Measurements from ENCODE around the gene NSG2. TPM values are rescaled to one million over a fixed set of nuclear protein-coding genes. Genes with fewer than 3 reads are reported as not detected.
"Not testable (repeated sequence)": the region's sequence is repeated elsewhere in the genome, so short reads cannot be mapped to it uniquely, and the experiment has no call there.

Gene NSG2
- total RNA-seq, 1 donor from 2014 or later = 0.09 TPM

DNA sequence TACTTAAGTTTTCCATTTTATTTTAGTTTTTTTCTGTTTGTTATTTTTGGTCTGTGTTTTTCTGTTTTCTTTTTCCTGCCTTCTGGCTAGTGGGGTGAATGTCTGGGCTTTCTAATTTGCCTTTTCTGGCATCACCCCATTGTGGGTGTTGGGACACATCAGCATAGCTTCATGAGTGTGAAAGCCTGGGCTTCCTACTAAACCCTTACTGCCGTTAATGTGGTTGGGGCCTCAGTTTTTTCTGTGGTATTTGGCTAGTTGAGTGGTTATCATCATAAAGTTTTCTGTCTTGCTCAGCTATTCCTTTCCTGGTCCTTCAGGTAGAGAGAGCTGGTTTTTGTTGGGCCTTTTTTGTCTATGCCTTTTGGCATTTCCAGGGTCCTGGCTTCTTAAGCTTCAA, 35.1 kb upstream of the NSG2 start:
- no peak overlapping the region for H3K4me3 Mint-ChIP-seq (ENCODE audit: unreplicated experiment)
- FAIRE-seq (no peak), DNase-seq (ENCODE audit: low read depth) (no peak)
- H3K4me2 ChIP-seq (ENCODE audit: low read length) = no peak overlapping the region
- peaks cover 5% of the 10 kb centered on the region for H3K9me3 Mint-ChIP-seq (ENCODE audit: unreplicated experiment)
- H3K9ac ChIP-seq (ENCODE audit: low read length) = no peak overlapping the region
- no peaks in the 10 kb centered on the region for H4K20me1 ChIP-seq (ENCODE audit: insufficient read depth, low read length)
- no peak overlapping the region for H3K4me3 ChIP-seq (ENCODE audit: insufficient read depth, low read depth, low read length)
- H3K27ac Mint-ChIP-seq (ENCODE audit: unreplicated experiment) = no peak overlapping the region
- no peak for TF ChIP-seq EZH2 (IDR thresholded peaks at IDR 0.05; ENCODE audit: insufficient read depth, low read length)
- TF ChIP-seq CTCF (IDR thresholded peaks at IDR 0.05; ENCODE audit: insufficient read depth, low read depth, low read length) = no peak
- no peaks in the 10 kb centered on the region for H3K9me3 ChIP-seq (ENCODE audit: insufficient read depth, low read depth, low read length)
- H3K36me3 ChIP-seq (ENCODE audit: insufficient read depth, low read length) = no peaks in the 10 kb centered on the region
- no peaks in the 10 kb centered on the region for H3K79me2 ChIP-seq (ENCODE audit: insufficient read depth, low read length)
- H3K36me3 Mint-ChIP-seq (ENCODE audit: low read depth, unreplicated experiment) = no peaks in the 10 kb centered on the region
- H3K4me1 ChIP-seq (ENCODE audit: insufficient read depth, low read length) = no peaks in the 10 kb centered on the region
- H3K27me3 Mint-ChIP-seq (ENCODE audit: low read depth, unreplicated experiment) = no peaks in the 10 kb centered on the region
- no peak overlapping the region for H3K27ac ChIP-seq (ENCODE audit: low read depth, low read length)
- H3K27me3 ChIP-seq (ENCODE audit: insufficient read depth, low read length) = no peaks in the 10 kb centered on the region
- H3K4me1 Mint-ChIP-seq (ENCODE audit: low read depth, unreplicated experiment) = no peaks in the 10 kb centered on the region
- H2AFZ ChIP-seq (ENCODE audit: low read depth, low read length) = no peak overlapping the region

GRCh38 chr5:174011441-174011840, 34.1 kb upstream of the NSG2 start:
- FAIRE-seq (no peak), DNase-seq (ENCODE audit: low read depth) (no peak)
- Mint-ChIP-seq H3K4me3 (ENCODE audit: unreplicated experiment) (no peak overlapping the region), H3K4me1 (ENCODE audit: low read depth, unreplicated experiment) (no peaks in the 10 kb centered on the region), H3K36me3 (ENCODE audit: low read depth, unreplicated experiment) (no peaks in the 10 kb centered on the region), H3K27ac (ENCODE audit: unreplicated experiment) (no peak overlapping the region), H3K27me3 (ENCODE audit: low read depth, unreplicated experiment) (no peaks in the 10 kb centered on the region), H3K9me3 (ENCODE audit: unreplicated experiment) (peaks cover 5% of the 10 kb centered on the region)
- Histone ChIP-seq H3K4me3 (ENCODE audit: insufficient read depth, low read depth, low read length) (no peak overlapping the region), H3K9ac (ENCODE audit: low read length) (no peak overlapping the region), H3K9me3 (ENCODE audit: insufficient read depth, low read depth, low read length) (no peaks in the 10 kb centered on the region), H3K4me2 (ENCODE audit: low read length) (no peak overlapping the region), H3K79me2 (ENCODE audit: insufficient read depth, low read length) (no peaks in the 10 kb centered on the region), H3K27me3 (ENCODE audit: insufficient read depth, low read length) (no peaks in the 10 kb centered on the region), H3K4me1 (ENCODE audit: insufficient read depth, low read length) (no peaks in the 10 kb centered on the region), H3K36me3 (ENCODE audit: insufficient read depth, low read length) (no peaks in the 10 kb centered on the region), H4K20me1 (ENCODE audit: insufficient read depth, low read length) (no peaks in the 10 kb centered on the region), H3K27ac (ENCODE audit: low read depth, low read length) (no peak overlapping the region), H2AFZ (ENCODE audit: low read depth, low read length) (no peak overlapping the region)
- TF ChIP-seq EZH2 (IDR thresholded peaks at IDR 0.05; ENCODE audit: insufficient read depth, low read length) (no peak), CTCF (IDR thresholded peaks at IDR 0.05; ENCODE audit: insufficient read depth, low read depth, low read length) (no peak)

GRCh38 chr5:174020069-174020927, 25.2 kb upstream of the NSG2 start:
- H3K4me3 ChIP-seq (ENCODE audit: insufficient read depth, low read depth, low read length) = not testable (repeated sequence)

More at GRCh38 chr5:174020069-174020927, 25.2 kb upstream of the NSG2 start:
- H3K9me3 ChIP-seq (ENCODE audit: insufficient read depth, low read depth, low read length); H3K4me2 ChIP-seq (ENCODE audit: low read length); H3K27ac Mint-ChIP-seq (ENCODE audit: unreplicated experiment); H3K79me2 ChIP-seq (ENCODE audit: insufficient read depth, low read length); H3K27me3 Mint-ChIP-seq (ENCODE audit: low read depth, unreplicated experiment); H3K4me1 ChIP-seq (ENCODE audit: insufficient read depth, low read length); H3K36me3 Mint-ChIP-seq (ENCODE audit: low read depth, unreplicated experiment); H3K9me3 Mint-ChIP-seq (ENCODE audit: unreplicated experiment); H3K4me3 Mint-ChIP-seq (ENCODE audit: unreplicated experiment); H3K4me1 Mint-ChIP-seq (ENCODE audit: low read depth, unreplicated experiment); H3K36me3 ChIP-seq (ENCODE audit: insufficient read depth, low read length); H2AFZ ChIP-seq (ENCODE audit: low read depth, low read length); H3K9ac ChIP-seq (ENCODE audit: low read length); H3K27me3 ChIP-seq (ENCODE audit: insufficient read depth, low read length); H3K27ac ChIP-seq (ENCODE audit: low read depth, low read length); FAIRE-seq; H4K20me1 ChIP-seq (ENCODE audit: insufficient read depth, low read length): not testable (repeated sequence)
- TF ChIP-seq CTCF (IDR thresholded peaks at IDR 0.05; ENCODE audit: insufficient read depth, low read depth, low read length) = peak; percentile 43
- peak; percentile 16 for DNase-seq (ENCODE audit: low read depth)

Measured in astrocyte (in vitro differentiated cells and primary cell).